GM19023 (cell line): Measurements from ENCODE around the gene BSPH1.
"Not testable (repeated sequence)": the region's sequence is repeated elsewhere in the genome, so short reads cannot be mapped to it uniquely, and the experiment has no call there.

Experiments
- ATAC-seq: cut with Tn5 transposase; IDR thresholded peaks from one replicate; pipeline ENCODE4 v1.9.1; 2021; ENCODE audit warnings: mild to moderate bottlenecking, moderate library complexity; ENCODE audit not compliant: unreplicated experiment

BSPH1 gene

DNA sequence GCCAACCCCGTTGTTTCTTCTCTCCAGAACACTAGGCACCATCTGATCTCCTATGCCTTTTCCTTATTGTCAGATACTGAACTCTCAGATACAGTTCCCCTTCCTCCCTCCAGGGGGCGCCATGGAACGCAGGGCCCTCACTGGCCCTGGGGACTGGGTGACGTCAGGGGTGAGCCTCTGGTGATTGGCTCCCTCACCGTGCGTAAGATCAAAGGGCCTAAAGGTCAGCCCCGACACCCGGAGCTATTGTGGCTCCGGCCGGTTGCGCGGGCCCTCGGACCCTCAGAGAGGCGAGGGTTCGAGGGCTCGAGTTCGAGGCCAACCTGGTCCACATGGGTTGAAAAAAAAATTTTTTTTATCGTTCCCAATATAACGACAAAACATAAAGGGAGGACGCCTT lies 63.4 kb downstream of the BSPH1 start:
- ATAC-seq = not testable (repeated sequence)

GRCh38 chr19:47920107-47920506 lies 71.9 kb downstream of the BSPH1 start:
- ATAC-seq = not testable (repeated sequence)
